ENCODE data around the gene DVL1. TPM values are rescaled to one million over a fixed set of nuclear protein-coding genes. Genes with fewer than 3 reads are reported as not detected.
A peak's percentile ranks its signal among the peaks of the same experiment; 100 is the strongest.

DVL1 gene
- total and polyA plus RNA-seq, 9 of the 15 experiments (the other 6 are each of a cell fraction or from before 2014, with no cell fraction given) = 0.62 to 135 (median 24.3) TPM

DNA sequence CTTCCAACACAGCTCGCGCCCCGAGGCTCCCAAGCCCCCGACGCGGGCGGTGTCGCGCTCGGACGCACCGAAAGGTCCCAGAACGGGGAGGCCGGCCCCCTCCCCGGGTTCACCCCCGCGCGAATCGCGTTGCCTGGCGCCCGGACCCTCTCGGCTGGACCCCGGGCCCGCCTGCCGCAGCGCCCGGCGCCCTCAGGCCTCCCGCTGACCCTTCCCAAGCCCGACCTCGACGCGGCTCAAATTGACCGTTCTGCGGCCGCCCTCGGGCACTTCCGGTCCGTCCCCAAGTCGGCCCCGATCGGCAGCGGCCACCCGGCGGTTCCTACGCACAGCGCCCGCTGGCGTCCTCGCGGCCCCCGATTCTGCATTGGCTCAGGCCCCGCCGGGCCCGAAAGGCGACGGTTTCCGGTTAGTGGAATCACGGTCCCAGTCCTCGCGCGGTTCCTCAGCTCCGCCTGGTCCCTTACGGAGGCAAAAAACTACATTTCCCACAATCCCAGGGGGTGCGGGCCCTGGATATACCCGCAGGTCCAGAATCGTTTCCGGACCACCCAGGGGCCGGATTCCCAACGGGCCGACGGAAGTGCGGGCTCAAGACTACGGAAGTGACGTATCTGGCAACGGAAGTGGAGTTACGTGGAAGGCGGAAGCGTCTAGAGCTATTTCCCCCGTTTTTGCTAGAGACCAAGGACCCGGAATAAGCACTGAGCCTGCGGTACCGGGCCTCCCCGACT, 25.9 kb upstream of the DVL1 start, which contains the start of gene AURKAIP1 (continued):
- TF ChIP-seq, protein P1, sequence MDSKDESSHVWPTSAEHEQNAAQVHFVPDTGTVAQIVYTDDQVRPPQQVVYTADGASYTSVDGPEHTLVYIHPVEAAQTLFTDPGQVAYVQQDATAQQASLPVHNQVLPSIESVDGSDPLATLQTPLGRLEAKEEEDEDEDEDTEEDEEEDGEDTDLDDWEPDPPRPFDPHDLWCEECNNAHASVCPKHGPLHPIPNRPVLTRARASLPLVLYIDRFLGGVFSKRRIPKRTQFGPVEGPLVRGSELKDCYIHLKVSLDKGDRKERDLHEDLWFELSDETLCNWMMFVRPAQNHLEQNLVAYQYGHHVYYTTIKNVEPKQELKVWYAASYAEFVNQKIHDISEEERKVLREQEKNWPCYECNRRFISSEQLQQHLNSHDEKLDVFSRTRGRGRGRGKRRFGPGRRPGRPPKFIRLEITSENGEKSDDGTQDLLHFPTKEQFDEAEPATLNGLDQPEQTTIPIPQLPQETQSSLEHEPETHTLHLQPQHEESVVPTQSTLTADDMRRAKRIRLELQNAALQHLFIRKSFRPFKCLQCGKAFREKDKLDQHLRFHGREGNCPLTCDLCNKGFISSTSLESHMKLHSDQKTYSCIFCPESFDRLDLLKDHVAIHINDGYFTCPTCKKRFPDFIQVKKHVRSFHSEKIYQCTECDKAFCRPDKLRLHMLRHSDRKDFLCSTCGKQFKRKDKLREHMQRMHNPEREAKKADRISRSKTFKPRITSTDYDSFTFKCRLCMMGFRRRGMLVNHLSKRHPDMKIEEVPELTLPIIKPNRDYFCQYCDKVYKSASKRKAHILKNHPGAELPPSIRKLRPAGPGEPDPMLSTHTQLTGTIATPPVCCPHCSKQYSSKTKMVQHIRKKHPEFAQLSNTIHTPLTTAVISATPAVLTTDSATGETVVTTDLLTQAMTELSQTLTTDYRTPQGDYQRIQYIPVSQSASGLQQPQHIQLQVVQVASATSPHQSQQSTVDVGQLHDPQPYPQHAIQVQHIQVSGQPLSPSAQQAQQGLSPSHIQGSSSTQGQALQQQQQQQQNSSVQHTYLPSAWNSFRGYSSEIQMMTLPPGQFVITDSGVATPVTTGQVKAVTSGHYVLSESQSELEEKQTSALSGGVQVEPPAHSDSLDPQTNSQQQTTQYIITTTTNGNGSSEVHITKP (IDR thresholded peaks at IDR 0.05; ENCODE audit: partially characterized antibody) = peak; percentile 93
- no peak for TF ChIP-seq SMARCC2 (IDR thresholded peaks at IDR 0.05; ENCODE audit: low read depth)
- peak; percentile 88 for TF ChIP-seq ZNF165 (CRISPR knock-in tag; IDR thresholded peaks at IDR 0.05; ENCODE audit: borderline replicate concordance)
- TF ChIP-seq HCFC1 (IDR thresholded peaks at IDR 0.05; ENCODE audit: low read depth, low read length) = peak; percentile 98
- TF ChIP-seq, protein P2, sequence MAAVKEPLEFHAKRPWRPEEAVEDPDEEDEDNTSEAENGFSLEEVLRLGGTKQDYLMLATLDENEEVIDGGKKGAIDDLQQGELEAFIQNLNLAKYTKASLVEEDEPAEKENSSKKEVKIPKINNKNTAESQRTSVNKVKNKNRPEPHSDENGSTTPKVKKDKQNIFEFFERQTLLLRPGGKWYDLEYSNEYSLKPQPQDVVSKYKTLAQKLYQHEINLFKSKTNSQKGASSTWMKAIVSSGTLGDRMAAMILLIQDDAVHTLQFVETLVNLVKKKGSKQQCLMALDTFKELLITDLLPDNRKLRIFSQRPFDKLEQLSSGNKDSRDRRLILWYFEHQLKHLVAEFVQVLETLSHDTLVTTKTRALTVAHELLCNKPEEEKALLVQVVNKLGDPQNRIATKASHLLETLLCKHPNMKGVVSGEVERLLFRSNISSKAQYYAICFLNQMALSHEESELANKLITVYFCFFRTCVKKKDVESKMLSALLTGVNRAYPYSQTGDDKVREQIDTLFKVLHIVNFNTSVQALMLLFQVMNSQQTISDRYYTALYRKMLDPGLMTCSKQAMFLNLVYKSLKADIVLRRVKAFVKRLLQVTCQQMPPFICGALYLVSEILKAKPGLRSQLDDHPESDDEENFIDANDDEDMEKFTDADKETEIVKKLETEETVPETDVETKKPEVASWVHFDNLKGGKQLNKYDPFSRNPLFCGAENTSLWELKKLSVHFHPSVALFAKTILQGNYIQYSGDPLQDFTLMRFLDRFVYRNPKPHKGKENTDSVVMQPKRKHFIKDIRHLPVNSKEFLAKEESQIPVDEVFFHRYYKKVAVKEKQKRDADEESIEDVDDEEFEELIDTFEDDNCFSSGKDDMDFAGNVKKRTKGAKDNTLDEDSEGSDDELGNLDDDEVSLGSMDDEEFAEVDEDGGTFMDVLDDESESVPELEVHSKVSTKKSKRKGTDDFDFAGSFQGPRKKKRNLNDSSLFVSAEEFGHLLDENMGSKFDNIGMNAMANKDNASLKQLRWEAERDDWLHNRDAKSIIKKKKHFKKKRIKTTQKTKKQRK (IDR thresholded peaks at IDR 0.05; ENCODE audit: borderline replicate concordance, low read depth, low read length) = 0 out of 2 replicates have a peak, but pooled peaks have one; percentile 34
- TF ChIP-seq, protein P3, sequence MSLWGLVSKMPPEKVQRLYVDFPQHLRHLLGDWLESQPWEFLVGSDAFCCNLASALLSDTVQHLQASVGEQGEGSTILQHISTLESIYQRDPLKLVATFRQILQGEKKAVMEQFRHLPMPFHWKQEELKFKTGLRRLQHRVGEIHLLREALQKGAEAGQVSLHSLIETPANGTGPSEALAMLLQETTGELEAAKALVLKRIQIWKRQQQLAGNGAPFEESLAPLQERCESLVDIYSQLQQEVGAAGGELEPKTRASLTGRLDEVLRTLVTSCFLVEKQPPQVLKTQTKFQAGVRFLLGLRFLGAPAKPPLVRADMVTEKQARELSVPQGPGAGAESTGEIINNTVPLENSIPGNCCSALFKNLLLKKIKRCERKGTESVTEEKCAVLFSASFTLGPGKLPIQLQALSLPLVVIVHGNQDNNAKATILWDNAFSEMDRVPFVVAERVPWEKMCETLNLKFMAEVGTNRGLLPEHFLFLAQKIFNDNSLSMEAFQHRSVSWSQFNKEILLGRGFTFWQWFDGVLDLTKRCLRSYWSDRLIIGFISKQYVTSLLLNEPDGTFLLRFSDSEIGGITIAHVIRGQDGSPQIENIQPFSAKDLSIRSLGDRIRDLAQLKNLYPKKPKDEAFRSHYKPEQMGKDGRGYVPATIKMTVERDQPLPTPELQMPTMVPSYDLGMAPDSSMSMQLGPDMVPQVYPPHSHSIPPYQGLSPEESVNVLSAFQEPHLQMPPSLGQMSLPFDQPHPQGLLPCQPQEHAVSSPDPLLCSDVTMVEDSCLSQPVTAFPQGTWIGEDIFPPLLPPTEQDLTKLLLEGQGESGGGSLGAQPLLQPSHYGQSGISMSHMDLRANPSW (CRISPR knock-in tag; IDR thresholded peaks at IDR 0.05) = peak; percentile 97
- TF ChIP-seq ZNF76 (CRISPR knock-in tag; IDR thresholded peaks at IDR 0.05; ENCODE audit: borderline replicate concordance) = peak; percentile 92; the same call in 1 of the 2 replicates
- TF ChIP-seq HNRNPL (IDR thresholded peaks at IDR 0.05; ENCODE audit: low read depth, low read length) = peak; percentile 87; the same call in 1 of the 2 replicates
- TF ChIP-seq POLR3A (IDR thresholded peaks at IDR 0.05; ENCODE audit: borderline replicate concordance, extremely low read depth, insufficient read depth, insufficient read length) = no peak
- peak; percentile 91 for TF ChIP-seq ZNF583 (CRISPR knock-in tag; IDR thresholded peaks at IDR 0.05)
- no peak for TF ChIP-seq ZNF253 (CRISPR knock-in tag; conservative IDR thresholded peaks at IDR 0.05)
- TF ChIP-seq ZNF212 (CRISPR knock-in tag; IDR thresholded peaks at IDR 0.05) = no peak
- no peak for TF ChIP-seq NFYB (IDR thresholded peaks at IDR 0.05; ENCODE audit: extremely low read depth, insufficient read length)
- no peak; the same call in 1 of the 2 replicates for TF ChIP-seq ARID1B (IDR thresholded peaks at IDR 0.05)
- TF ChIP-seq ATF1 (CRISPR knock-in tag; IDR thresholded peaks at IDR 0.05) = peak; percentile 65
- peak; percentile 98 for TF ChIP-seq ATF1 (tag; IDR thresholded peaks at IDR 0.05)
- peak; percentile 98 for TF ChIP-seq NEUROD1 (IDR thresholded peaks at IDR 0.05; ENCODE audit: borderline replicate concordance, low read depth, low read length, partially characterized antibody)
